Measurements from ENCODE around the gene DPP7. TPM values are rescaled to one million over a fixed set of nuclear protein-coding genes. Genes with fewer than 3 reads are reported as not detected.

The DPP7 gene
- total and polyA plus RNA-seq, 9 of the 15 experiments (the other 6 are each of a cell fraction or from before 2014, with no cell fraction given), result 0.99 to 365 (median 132) TPM

- peak; percentile 95 to 100 (median 96) for DNase-seq (ENCODE audit: extremely low read depth in 1 of 4, low spot score in 3 of 4)
- peak within 1 kb of the TSS; percentile 86 for H3K4me2 ChIP-seq (ENCODE audit: insufficient read depth, low read length)
- no TSS peak for BruUV-seq (replicated peaks)
- H3K9me3 ChIP-seq (replicated peaks; ENCODE audit: control insufficient read depth, insufficient read depth, low read depth, low read length), result no peaks in the 10 kb centered on the region
- intact Hi-C loops (cut with micrococcal nuclease), result loop anchor here (2.0 kb wide), 2 partner anchors 18 to 64 kb away; no protein-coding TSS in a partner anchor
- peaks cover 32 to 64% of the 10 kb centered on the region in 2 experiments; a peak in 4 of 5 replicates for H3K4me1 ChIP-seq (replicated peaks in 1 of 2; ENCODE audit: control insufficient read depth in 2 of 2, insufficient read depth in 2 of 2, low read length in 2 of 2)
- H3K9me1 ChIP-seq (ENCODE audit: control insufficient read depth, insufficient read depth, low read length), result no peaks in the 10 kb centered on the region
- ATAC-seq, result peak; percentile 89
- peak within 1 kb of the TSS; percentile 79 for H3K4me3 ChIP-seq
- H3K79me2 ChIP-seq (ENCODE audit: control insufficient read depth, insufficient read depth, low read length), result peaks cover 30% of the 10 kb centered on the region
- H3K9ac ChIP-seq (ENCODE audit: insufficient read depth in 1 of 2, low read depth in 2 of 2, low read length in 2 of 2), result peak within 1 kb of the TSS; percentile 82 to 94
- FAIRE-seq, result peak; percentile 99
- in situ Hi-C loops (cut with MboI), result no loop called here
- WGBS (ENCODE audit: insufficient coverage, low coverage, missing lambda C conversion rate), result under 1% methylated on average over 87 of the region's 101 CpGs
- H2AFZ ChIP-seq (ENCODE audit: low read depth, low read length), result peak within 1 kb of the TSS; percentile 81
- peaks cover 27% of the 10 kb centered on the region for H3K36me3 ChIP-seq (ENCODE audit: control insufficient read depth, insufficient read depth, low read length)
- H4K20me1 ChIP-seq (replicated peaks; ENCODE audit: control insufficient read depth, insufficient read depth, low read length), result no peaks in the 10 kb centered on the region
- ChIA-PET POLR2A (interaction anchor here (0.6 to 3.3 kb wide), 20 partner anchors 10 to 279 kb away, joined by 3 to 18 read pairs (median 4); partner anchors contain the start of genes RABL6, RNF224, SAPCD2 and TUBB4B), CTCF (ENCODE audit: low intra/inter-chr PET ratio) (interaction anchor here (1.2 kb wide), 1 partner anchor 140 kb away, joined by 6 read pairs; the partner anchor contains the start of gene RNF224)
- peak within 1 kb of the TSS; percentile 87 for H3K27ac ChIP-seq (ENCODE audit: extremely low read depth, low read depth, low read length)
- no peaks in the 10 kb centered on the region for H3K27me3 ChIP-seq (ENCODE audit: control insufficient read depth in 2 of 2, insufficient read depth in 2 of 2, low read length in 2 of 2)
- peak; percentile 24; the same call in 1 of the 2 replicates for TF ChIP-seq TCF3 (CRISPR knock-in tag; IDR thresholded peaks at IDR 0.05)
- TF ChIP-seq GTF3C2 (IDR thresholded peaks at IDR 0.05; ENCODE audit: borderline replicate concordance, extremely low read depth, insufficient read length), result no peak
- no peak for TF ChIP-seq ZBTB17 (CRISPR knock-in tag; IDR thresholded peaks at IDR 0.05)
- TF ChIP-seq, protein P1, sequence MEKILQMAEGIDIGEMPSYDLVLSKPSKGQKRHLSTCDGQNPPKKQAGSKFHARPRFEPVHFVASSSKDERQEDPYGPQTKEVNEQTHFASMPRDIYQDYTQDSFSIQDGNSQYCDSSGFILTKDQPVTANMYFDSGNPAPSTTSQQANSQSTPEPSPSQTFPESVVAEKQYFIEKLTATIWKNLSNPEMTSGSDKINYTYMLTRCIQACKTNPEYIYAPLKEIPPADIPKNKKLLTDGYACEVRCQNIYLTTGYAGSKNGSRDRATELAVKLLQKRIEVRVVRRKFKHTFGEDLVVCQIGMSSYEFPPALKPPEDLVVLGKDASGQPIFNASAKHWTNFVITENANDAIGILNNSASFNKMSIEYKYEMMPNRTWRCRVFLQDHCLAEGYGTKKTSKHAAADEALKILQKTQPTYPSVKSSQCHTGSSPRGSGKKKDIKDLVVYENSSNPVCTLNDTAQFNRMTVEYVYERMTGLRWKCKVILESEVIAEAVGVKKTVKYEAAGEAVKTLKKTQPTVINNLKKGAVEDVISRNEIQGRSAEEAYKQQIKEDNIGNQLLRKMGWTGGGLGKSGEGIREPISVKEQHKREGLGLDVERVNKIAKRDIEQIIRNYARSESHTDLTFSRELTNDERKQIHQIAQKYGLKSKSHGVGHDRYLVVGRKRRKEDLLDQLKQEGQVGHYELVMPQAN (IDR thresholded peaks at IDR 0.05; ENCODE audit: borderline replicate concordance), result peak; percentile 94; the same call in 1 of the 2 replicates
- TF ChIP-seq RAD51 (IDR thresholded peaks at IDR 0.05; ENCODE audit: borderline replicate concordance, low read depth), result peak; percentile 85
- TF ChIP-seq CREM (IDR thresholded peaks at IDR 0.05; ENCODE audit: low read depth), result peak; percentile 93
- TF ChIP-seq ZNF609 (CRISPR knock-in tag; IDR thresholded peaks at IDR 0.05; ENCODE audit: borderline replicate concordance), result 0 out of 2 replicates have a peak, but pooled peaks have one; percentile 14
- TF ChIP-seq TBP (optimal IDR thresholded peaks at IDR 0.05; ENCODE audit: low read depth, low read length), result peak; percentile 72
- peak; percentile 71 for TF ChIP-seq CCNT2 (IDR thresholded peaks at IDR 0.05; ENCODE audit: borderline replicate concordance, extremely low read depth, insufficient read length, low read depth, low read length)
Measured at GRCh38 chr9:137086531-137087408, 27.8 kb downstream of the DPP7 start, which contains the start of gene MAN1B1. TSS of gene MAN1B1 (plus strand) at chr9:137086985. CDS start at chr9:137087000, 15 bp downstream.

Measured in K562 (cell line).